HG03469 (cell line): ENCODE data around the gene NCAM2.

Experiments
- ATAC-seq: cut with Tn5 transposase; IDR thresholded peaks from one replicate; pipeline ENCODE4 v1.9.1; 2021; ENCODE audit warnings: mild to moderate bottlenecking, moderate library complexity, moderate number of reproducible peaks; ENCODE audit not compliant: unreplicated experiment

NCAM2 gene

GRCh38 chr21:21165063-21165645 lies 166.9 kb downstream of the NCAM2 start:
- no peak for ATAC-seq

GRCh38 chr21:21174676-21175075 lies 176.5 kb downstream of the NCAM2 start:
- no peak for ATAC-seq

- ATAC-seq, result no peak
Measured at GRCh38 chr21:21175798-21176334, 177.7 kb downstream of the NCAM2 start.

- no peak for ATAC-seq
Measured at GRCh38 chr21:21177353-21177986, 179.3 kb downstream of the NCAM2 start.

- no peak for ATAC-seq
Measured at GRCh38 chr21:21179619-21180298, 181.6 kb downstream of the NCAM2 start.

- no peak for ATAC-seq
Measured at GRCh38 chr21:21182401-21183010, 184.3 kb downstream of the NCAM2 start.

- no peak for ATAC-seq
Measured at GRCh38 chr21:21183092-21183491, 184.9 kb downstream of the NCAM2 start.

GRCh38 chr21:21184771-21185528 lies 186.7 kb downstream of the NCAM2 start:
- ATAC-seq, result no peak

GRCh38 chr21:21187579-21187978 lies 189.4 kb downstream of the NCAM2 start:
- ATAC-seq, result no peak

GRCh38 chr21:21188513-21189195 lies 190.4 kb downstream of the NCAM2 start:
- no peak for ATAC-seq

- no peak for ATAC-seq
Measured at GRCh38 chr21:21195417-21195943, 197.3 kb downstream of the NCAM2 start.

- no peak for ATAC-seq
Measured at GRCh38 chr21:21196087-21196486, 197.9 kb downstream of the NCAM2 start.

GRCh38 chr21:21196848-21197247 lies 198.6 kb downstream of the NCAM2 start:
- ATAC-seq, result no peak

GRCh38 chr21:21199342-21200102 lies 201.3 kb downstream of the NCAM2 start:
- no peak for ATAC-seq

- no peak for ATAC-seq
Measured at GRCh38 chr21:21200103-21200938, 202.1 kb downstream of the NCAM2 start.

- no peak for ATAC-seq
Measured at GRCh38 chr21:21200939-21201615, 202.9 kb downstream of the NCAM2 start.

- no peak for ATAC-seq
Measured at GRCh38 chr21:21203822-21204339, 205.7 kb downstream of the NCAM2 start.
